ENCODE measurements around the gene ESF1.

The ESF1 gene, protein sequence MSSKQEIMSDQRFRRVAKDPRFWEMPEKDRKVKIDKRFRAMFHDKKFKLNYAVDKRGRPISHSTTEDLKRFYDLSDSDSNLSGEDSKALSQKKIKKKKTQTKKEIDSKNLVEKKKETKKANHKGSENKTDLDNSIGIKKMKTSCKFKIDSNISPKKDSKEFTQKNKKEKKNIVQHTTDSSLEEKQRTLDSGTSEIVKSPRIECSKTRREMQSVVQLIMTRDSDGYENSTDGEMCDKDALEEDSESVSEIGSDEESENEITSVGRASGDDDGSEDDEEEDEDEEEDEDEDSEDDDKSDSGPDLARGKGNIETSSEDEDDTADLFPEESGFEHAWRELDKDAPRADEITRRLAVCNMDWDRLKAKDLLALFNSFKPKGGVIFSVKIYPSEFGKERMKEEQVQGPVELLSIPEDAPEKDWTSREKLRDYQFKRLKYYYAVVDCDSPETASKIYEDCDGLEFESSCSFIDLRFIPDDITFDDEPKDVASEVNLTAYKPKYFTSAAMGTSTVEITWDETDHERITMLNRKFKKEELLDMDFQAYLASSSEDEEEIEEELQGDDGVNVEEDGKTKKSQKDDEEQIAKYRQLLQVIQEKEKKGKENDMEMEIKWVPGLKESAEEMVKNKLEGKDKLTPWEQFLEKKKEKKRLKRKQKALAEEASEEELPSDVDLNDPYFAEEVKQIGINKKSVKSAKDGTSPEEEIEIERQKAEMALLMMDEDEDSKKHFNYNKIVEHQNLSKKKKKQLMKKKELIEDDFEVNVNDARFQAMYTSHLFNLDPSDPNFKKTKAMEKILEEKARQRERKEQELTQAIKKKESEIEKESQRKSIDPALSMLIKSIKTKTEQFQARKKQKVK

DNA sequence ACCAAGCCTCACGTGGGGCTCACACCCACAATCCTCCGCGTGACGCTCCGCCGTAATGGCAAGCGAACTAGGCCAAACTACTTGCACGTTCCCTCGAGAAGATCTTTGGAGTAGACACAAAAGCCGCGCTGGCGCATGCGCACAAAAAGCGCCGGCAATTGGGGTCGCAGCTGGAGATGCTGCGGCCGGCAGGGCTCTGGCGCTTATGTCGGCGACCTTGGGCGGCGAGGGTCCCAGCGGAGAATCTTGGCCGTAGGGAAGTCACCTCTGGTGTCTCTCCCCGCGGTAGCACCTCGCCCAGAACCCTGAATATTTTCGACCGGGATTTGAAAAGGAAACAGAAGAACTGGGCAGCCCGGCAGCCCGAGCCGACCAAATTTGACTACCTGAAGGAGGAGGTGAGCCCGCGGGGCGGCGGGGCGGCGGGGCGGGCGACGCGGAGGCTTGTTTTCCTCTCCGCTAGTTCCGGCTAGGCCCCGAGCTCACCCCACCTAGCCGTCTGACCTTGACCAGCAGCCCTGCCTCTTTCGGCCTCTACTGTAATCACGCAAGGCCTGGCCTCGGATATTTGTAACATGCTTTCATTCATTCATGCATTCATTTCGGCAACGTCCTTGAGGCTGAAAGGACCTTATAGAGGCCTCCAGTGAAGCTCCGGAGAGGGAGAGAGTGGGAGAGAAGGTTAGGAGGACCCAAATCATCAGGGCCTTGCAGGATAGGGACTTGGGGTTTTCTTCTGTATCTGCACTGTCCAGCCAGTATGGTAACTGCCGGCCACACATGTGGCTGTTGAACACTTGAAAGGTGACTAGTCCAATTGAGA lies at the start of gene ESF1, which contains the start of gene NDUFAF5:
Gene ESF1 (minus strand): TSS at position 27 of the 823 bp plus-strand sequence. CDS start 1,779 bp downstream, outside the sequence.
Gene NDUFAF5 (plus strand): TSS at position 136 of the 823 bp plus-strand sequence. CDS start 41 bp downstream, at position 177.
- peak; percentile 97 for FAIRE-seq
- peak; percentile 94 for DNase-seq (ENCODE audit: insufficient read length, low spot score)

DNA sequence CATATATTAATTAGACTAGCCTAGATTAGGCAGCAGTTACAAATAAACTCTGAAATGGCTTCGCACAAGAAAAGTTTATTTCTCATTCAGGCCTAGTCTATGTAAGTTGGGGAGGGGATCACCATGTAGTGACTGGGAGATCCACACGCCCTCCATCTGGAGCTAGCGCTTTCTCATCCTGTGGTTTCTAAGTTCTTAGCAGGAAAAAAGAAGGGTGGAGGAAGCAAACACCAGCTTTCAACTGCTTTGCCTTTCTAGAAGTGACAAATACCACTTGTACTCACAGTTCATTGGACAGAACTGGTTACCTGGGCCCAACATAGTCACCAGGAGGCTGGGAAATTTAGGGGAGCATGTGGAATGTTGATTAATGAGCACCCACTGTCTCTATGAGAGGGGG lies 46.8 kb upstream of the ESF1 start:
- DNase-seq (ENCODE audit: insufficient read length, low spot score) = no peak
- no peak for FAIRE-seq

DNA sequence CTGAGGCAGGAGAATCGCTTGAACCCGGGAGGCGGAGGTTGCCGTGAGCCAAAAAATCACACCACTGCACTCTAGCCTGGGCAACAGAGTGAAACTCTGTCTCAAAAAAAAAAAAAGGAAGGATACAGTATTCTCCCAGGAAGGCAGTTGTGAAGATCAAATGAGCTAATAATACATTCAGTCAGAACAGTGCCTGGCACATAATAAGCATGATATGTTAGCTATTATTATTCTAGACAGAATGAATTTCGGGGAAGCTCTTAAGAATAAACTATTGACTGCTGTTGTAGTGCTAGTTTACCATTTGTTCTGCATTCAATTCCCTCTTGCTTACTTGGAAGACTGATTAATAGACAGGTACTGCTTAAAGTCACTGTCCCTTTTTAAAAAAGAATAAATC lies 40.7 kb upstream of the ESF1 start:
- DNase-seq (ENCODE audit: insufficient read length, low spot score) (no peak), FAIRE-seq (no peak)

DNA sequence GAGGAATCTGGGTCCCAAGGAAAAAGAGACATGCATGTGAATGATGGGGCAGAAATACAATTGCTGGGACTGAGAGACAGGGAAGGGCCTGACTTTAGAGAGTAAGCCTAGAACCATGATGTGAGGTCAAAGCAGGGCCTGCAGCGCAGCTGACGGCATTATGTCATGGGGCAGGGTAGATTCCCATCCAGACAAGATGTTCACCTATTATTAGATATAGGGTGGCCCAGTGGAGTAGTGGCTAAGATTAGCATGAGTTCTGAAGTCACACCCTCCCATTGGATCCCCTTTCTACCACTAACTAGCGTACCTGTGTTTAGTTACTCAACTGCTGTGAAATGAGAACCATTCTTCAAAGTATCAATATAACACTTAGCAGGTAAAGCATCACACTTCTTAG lies 39.7 kb upstream of the ESF1 start:
- no peak for DNase-seq (ENCODE audit: insufficient read length, low spot score)
- no peak for FAIRE-seq

DNA sequence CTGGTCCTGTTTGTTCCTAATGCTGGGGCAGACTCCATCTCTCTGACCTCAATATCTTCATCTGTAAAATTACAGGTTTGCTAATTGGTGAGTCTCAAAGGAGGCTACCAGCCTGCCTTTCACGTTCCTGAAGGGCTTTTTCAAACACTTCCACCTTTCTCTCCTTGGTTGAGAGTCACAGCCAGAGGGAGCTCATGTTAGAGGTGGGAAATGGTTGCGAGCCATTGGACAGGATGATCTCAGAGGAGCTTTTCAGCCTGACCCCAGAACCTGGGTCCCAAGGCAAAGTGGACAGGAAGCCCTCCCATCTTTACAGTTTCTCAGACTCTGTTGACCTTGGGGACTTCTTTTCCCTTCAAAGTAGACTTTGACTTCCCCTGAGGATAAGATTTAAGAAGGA lies 37.7 kb upstream of the ESF1 start:
- DNase-seq (ENCODE audit: insufficient read length, low spot score) = no peak

DNA sequence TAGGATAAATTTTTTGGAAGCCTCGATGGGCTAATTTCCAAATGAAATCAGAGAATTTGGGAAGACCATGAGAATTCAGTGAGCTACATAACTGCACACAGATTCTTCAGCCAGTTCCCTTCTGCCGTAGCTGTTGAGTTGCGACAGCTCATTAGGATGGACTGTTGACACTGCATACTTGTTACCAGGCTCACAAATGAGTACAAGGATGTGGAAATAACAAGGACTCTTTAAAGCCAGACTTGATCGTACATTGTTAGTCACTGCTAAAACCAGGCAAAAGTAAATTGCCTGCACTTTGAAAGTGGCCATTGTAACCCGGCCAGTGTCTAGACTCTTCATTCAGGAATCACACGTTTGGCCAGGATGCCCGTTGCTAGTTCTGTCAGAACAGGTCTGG lies 37.2 kb upstream of the ESF1 start:
- DNase-seq (ENCODE audit: insufficient read length, low spot score) (no peak), FAIRE-seq (no peak)

More for the DNA sequence above, 37.7 kb upstream of the ESF1 start:
- FAIRE-seq = no peak

DNA sequence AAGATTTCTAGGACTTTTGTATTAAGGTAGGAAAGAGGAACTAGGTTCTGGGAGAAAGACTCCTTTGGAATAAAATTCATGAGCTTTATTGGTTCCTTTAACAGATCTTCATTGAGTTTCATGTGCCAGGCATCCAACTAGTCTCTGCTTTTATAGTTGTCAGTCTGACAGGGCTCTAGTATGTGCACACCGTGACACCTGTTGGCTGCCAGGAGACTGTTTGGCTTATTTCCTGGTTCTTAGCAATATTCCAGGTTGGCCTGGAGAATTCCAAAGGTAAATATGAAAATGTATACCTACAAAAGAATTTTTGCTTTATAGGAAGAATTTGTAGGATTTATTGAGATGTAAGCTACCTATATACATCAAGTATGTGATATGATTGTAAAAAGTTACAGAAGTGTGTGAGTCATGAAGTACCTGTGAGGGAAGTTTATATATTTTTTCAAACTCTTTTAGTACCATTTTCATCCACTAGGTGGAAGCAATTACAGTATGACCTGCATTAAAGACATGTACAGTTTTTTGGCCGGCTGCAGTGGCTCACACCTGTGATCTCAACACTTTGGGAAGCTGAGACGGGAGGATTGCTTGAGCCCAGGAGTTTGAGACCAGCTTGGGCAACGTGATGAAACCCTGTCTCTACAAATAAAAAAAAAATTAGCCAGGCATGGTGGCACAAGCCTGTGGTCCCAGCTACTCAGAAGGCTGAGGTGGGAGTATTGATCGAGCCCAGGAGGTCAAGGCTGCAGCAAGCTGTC lies 35.3 kb upstream of the ESF1 start:
- FAIRE-seq (no peak), DNase-seq (ENCODE audit: insufficient read length, low spot score) (peak; percentile 40)

DNA sequence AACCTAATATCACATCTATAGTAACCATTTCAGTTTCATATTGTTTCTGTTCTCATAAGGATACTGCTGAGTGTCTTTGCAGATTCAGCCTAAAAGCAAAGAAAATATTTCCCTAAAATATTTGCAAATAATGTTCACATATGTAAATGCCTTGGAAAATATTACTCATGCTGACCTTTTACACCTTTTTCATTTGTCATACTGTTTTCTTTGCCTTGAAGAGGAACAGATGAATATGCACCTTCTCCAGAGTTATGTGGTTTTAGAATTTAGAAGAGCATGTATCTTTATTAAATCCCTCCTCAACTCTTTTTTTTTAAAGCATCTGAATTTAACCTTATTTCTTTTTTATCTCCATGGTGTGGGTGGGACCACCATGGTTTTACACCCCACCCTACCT lies 32.6 kb upstream of the ESF1 start:
- no peak for DNase-seq (ENCODE audit: insufficient read length, low spot score)
- no peak for FAIRE-seq

DNA sequence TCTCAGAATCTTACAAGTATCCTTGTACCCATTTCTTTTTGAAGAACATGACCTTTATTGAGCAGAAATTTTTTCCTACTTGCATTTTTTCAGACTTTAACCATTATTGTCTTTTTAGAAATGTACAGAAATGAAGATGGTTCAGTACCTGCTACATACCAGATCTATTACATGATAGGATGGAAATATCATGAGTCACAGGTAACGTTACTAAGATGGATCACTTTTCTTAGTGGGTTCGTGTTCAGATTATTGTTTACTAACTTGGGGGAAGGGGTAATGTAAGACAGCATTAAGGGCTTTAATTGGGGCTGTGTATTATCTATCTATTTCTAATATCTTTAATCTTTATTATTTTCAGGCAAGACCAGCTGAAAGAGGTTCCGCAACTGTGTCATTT lies 32.0 kb upstream of the ESF1 start:
- DNase-seq (ENCODE audit: insufficient read length, low spot score) (no peak), FAIRE-seq (no peak)

DNA sequence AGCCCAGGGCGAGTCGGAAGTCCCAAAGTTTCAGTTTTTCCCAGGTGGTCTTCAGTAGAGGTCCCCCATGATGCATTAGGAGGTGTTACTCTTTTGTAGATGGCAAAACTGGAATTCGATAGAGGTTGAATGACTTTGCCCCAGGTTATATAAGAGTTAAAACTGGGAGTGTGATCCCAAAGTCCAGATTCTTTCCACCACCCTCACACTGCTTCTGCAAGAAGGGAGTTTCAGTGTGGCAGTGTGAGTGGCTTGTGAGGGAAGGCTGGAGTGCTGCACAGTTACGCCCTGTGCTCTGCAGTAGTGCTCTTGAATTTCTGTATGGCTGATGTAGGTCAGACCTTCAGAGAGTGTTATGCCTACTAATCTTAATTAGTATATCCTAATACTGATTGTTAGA lies 30.0 kb upstream of the ESF1 start:
- DNase-seq (ENCODE audit: insufficient read length, low spot score) (no peak), FAIRE-seq (no peak)

DNA sequence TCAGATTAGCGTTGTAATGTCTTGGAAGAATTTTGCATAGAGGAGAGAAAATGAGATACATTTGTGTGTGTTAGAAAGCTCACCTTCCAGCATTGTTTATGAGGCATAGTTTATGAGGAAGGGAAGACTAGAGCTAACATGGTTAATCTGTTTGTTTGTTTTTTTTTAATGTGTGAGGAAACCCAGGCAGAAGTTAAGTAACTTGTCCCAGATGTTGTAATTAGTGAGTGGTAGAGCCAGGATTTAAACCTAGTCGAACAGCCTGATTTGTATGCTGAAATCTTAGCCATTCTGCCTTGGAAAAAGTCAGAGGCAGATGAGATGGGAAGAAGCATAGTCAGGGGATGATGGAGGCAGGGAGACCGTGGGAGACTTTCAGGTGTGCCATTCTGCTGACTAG lies 29.2 kb upstream of the ESF1 start:
- DNase-seq (ENCODE audit: insufficient read length, low spot score) = no peak
- FAIRE-seq = no peak

DNA sequence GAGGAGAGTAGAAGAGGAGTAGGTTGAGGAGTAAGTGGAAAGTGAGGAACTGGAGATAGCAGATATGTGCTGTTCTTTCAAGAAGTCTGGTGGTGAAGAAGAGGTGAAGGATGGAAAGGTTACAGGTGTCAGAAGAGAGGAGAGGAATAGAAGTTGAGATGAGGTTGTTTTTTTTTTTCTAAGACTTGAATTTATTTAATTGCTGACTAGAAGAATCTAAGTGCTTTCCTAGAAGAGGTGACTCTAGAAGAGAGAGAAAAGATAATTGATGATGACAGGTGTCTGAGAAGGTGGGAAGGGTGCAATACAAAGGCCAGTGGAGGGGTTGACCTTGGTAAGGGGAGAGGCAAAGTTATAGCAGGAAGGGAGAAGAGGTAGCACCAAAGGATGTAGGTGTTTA lies 25.7 kb upstream of the ESF1 start:
- DNase-seq (ENCODE audit: insufficient read length, low spot score) = no peak
- no peak for FAIRE-seq

DNA sequence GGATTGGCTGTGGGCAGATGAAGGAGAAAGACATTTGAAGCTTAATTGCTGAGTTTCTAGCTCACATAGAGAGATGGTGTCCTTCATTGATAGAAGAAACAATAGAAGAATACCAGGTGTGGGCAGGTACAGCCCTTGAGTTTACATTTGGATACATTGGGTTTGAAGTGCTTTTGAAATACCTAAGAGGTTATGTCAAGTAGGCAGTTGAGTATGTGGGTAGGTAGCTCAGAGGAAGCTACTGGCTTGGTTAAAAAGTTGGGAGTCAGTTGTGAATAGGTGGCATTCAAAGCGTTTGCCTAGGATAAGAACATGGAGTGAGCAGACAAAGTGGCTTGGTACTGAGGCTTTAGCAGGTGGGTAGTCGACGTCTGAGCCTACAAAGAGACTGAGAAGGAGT lies 25.1 kb upstream of the ESF1 start:
- DNase-seq (ENCODE audit: insufficient read length, low spot score) (no peak), FAIRE-seq (peak; percentile 31)

DNA sequence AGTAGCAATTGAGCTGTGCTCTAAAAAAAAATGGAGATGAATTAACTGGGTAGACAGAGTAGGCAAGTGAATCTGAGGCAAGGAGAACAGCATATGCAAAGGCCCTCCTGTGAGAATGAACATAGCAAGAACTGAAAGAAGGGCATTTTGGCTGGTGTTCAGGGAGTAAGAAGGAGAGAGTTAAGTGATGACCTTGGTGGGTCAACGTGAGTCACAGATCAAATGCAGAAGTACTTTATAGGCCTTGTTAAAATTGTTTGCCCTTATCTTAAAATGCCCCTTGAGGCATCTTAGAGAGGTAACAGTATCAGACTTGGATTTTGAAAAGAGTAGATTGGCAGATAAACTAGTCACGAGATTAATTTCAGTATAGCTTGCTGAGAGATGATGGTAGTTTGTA lies 24.7 kb upstream of the ESF1 start:
- no peak for FAIRE-seq

DNA sequence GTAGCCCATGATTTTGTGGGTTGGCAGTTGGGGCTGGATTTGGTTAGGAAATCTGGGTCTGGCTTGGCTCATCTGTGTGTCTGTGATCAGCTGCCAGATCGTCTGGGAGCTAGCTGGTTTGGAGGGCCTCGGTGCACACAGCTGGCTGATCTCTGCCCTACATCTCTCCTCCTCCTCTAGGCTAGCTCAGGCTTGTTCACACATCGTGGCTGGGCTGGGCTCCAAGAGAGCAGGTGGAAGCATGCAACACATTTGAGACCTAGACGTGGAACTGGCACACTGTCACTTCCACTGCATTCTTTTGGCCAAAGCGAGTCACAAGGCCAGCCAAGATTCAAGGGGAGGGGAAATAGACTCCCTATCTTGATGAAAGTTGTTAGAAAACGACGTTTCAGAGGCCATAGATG lies 16.0 kb upstream of the ESF1 start:
- FAIRE-seq (peak; percentile 97), DNase-seq (ENCODE audit: insufficient read length, low spot score) (peak; percentile 75)

More for the DNA sequence above, 24.7 kb upstream of the ESF1 start:
- no peak for DNase-seq (ENCODE audit: insufficient read length, low spot score)

DNA sequence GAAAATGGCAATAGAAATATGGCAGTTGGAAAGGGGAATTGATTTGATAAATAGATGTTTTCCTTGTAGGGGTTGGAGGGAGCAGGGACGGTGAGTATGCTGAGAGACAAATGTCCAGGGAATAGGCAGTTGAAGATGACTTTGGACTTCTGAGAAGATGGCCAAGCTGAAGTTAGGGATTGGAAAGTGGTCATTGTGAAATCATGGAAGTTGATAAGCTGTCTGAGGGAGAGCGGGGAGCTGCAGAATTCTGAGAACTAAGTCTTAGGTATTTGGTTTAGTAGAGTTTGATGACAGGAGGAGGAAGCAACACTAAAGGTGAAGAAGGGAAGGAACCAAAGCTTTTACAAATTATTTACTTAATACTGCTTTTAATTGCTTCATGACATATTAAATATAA lies 15.3 kb upstream of the ESF1 start:
- no peak for FAIRE-seq
- no peak for DNase-seq (ENCODE audit: insufficient read length, low spot score)

DNA sequence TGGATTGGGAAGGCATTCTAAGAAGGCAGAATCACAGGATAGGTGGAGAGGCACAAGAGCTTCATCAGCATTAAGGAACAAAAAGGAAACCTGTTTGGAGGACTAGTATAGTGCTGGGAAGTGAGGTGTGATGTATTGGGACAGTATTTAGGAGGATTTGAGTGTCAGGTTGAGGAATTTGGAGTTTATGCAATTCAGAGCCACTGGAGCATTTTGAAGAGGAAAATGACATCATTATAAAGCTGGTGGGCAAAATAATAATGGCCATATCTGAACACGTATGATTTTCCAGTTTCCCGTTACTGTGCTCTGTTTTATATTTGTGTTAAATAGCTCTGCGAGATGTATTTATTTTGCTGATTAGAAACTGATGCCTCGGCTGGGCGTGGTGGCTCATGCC lies 14.3 kb upstream of the ESF1 start:
- FAIRE-seq = no peak
- no peak for DNase-seq (ENCODE audit: insufficient read length, low spot score)

DNA sequence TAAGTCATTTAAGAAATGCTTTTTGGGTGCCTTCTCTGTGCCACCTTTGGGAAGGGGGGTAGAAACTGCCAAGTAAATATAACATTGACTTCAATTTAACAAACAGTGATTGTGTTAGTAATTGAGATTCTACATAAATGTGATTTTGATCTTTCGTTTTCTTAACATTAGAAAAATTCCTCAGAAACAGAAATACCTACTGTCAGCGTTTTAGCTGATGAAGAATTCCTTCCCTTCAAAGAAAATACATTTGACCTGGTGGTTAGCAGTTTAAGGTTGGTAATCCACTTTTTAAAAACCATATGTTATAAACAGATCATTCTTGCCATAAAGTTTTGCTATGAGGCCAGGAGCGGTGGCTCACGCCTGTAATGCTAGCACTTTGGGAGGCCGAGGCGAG lies 9.9 kb upstream of the ESF1 start:
- DNase-seq (ENCODE audit: insufficient read length, low spot score) (no peak), FAIRE-seq (no peak)

DNA sequence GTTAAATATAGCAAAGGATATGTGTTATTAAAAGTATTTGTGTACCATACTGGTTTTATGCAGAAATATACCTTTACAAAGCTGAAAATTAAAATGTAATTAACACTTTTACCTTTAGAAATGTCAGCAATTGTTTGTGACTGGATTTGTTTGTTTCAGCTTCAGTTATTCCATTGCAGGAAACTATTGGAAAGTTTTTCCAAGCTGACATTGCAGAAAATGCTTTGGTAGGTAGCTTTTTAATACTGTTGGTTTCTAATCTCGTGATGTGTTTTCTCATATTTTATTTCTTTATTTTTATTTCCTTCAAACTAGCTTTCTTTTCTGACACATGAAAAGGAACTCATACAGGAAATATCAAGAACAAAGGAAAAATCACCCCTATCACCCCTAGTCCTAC lies 8.3 kb upstream of the ESF1 start:
- FAIRE-seq (no peak), DNase-seq (ENCODE audit: insufficient read length, low spot score) (no peak)
